ENCODE measurements around the gene MAN2A1. TPM values are rescaled to one million over a fixed set of nuclear protein-coding genes. Genes with fewer than 3 reads are reported as not detected.

Gene MAN2A1
- total and polyA plus RNA-seq, 2 experiments from 2014 or later = 32.5 to 129 TPM

DNA sequence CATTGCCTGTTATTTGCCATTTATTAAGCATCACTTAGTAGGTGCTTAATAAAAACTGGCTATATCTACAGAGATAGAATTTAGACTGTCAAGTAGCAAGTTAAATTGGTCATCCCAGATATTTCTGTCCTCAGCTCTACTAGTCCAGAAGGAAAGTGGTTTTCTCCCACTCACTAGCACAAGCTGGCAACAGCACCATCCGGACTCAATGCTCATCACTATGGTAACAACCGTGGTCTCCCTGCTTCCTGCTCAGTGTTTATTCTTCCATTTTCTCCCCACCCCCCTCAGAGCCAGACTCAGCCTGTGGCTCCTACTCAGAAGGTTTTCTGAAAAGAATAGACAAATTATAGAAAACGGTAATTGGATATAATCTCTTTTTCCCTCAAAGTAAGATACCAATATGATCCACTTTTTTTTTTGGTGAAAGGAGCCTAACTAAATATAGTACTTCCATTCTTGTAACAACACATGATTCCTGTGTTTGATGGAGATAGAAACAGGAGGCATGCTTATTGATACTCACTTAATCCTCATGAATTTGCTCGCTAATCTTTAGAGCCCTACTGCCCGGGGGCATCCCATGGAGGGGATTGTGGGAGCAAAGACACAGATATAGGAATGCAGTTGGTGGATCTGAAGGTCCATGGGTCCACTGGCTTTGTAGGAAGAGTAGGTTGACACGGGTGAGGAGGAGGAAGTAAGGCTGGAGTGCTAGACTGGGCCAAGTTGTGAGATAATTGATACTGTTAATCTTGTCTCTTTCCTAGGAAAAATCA lies 191.4 kb downstream of the MAN2A1 start:
- Histone ChIP-seq H3K9me2 (ENCODE audit: insufficient read depth) (no peaks in the 10 kb centered on the region), H3K79me2 (replicated peaks; ENCODE audit: insufficient read depth) (no peaks in the 10 kb centered on the region), H3K27me3 (ENCODE audit: insufficient read depth) (no peaks in the 10 kb centered on the region), H3K4me3 (no peak overlapping the region), H3K4me1 (ENCODE audit: insufficient read depth) (no peaks in the 10 kb centered on the region), H3K36me3 (ENCODE audit: insufficient read depth) (no peaks in the 10 kb centered on the region), H3F3A (replicated peaks; ENCODE audit: low read depth) (no peaks in the 10 kb centered on the region), H2AFZ (no peak overlapping the region), H3K27ac (ENCODE audit: low read depth) (no peak overlapping the region), H3K4me2 (no peak overlapping the region), H4K20me1 (replicated peaks; ENCODE audit: insufficient read depth) (no peaks in the 10 kb centered on the region)
- H3K27ac Mint-ChIP-seq = no peak overlapping the region
- no peaks in the 10 kb centered on the region for H3K9me3 Mint-ChIP-seq
- H3K4me3 Mint-ChIP-seq = no peak overlapping the region
- ATAC-seq (no peak), DNase-seq (ENCODE audit: low spot score) (no peak)
- H3K4me1 Mint-ChIP-seq = no peaks in the 10 kb centered on the region; the same call in 2 of the 3 replicates
- TF ChIP-seq POLR2AphosphoS5 (IDR thresholded peaks at IDR 0.05; ENCODE audit: low read depth) = no peak
- TF ChIP-seq EZH2phosphoT487 (IDR thresholded peaks at IDR 0.05; ENCODE audit: unreplicated experiment) = no peak
- no peak for TF ChIP-seq STAT1 (IDR thresholded peaks at IDR 0.05; ENCODE audit: unreplicated experiment)
- TF ChIP-seq ZNF114 (CRISPR knock-in tag; IDR thresholded peaks at IDR 0.05) = no peak
- TF ChIP-seq, protein P1, sequence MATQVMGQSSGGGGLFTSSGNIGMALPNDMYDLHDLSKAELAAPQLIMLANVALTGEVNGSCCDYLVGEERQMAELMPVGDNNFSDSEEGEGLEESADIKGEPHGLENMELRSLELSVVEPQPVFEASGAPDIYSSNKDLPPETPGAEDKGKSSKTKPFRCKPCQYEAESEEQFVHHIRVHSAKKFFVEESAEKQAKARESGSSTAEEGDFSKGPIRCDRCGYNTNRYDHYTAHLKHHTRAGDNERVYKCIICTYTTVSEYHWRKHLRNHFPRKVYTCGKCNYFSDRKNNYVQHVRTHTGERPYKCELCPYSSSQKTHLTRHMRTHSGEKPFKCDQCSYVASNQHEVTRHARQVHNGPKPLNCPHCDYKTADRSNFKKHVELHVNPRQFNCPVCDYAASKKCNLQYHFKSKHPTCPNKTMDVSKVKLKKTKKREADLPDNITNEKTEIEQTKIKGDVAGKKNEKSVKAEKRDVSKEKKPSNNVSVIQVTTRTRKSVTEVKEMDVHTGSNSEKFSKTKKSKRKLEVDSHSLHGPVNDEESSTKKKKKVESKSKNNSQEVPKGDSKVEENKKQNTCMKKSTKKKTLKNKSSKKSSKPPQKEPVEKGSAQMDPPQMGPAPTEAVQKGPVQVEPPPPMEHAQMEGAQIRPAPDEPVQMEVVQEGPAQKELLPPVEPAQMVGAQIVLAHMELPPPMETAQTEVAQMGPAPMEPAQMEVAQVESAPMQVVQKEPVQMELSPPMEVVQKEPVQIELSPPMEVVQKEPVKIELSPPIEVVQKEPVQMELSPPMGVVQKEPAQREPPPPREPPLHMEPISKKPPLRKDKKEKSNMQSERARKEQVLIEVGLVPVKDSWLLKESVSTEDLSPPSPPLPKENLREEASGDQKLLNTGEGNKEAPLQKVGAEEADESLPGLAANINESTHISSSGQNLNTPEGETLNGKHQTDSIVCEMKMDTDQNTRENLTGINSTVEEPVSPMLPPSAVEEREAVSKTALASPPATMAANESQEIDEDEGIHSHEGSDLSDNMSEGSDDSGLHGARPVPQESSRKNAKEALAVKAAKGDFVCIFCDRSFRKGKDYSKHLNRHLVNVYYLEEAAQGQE (IDR thresholded peaks at IDR 0.05; ENCODE audit: unreplicated experiment) = no peak
- TF ChIP-seq, protein P2, sequence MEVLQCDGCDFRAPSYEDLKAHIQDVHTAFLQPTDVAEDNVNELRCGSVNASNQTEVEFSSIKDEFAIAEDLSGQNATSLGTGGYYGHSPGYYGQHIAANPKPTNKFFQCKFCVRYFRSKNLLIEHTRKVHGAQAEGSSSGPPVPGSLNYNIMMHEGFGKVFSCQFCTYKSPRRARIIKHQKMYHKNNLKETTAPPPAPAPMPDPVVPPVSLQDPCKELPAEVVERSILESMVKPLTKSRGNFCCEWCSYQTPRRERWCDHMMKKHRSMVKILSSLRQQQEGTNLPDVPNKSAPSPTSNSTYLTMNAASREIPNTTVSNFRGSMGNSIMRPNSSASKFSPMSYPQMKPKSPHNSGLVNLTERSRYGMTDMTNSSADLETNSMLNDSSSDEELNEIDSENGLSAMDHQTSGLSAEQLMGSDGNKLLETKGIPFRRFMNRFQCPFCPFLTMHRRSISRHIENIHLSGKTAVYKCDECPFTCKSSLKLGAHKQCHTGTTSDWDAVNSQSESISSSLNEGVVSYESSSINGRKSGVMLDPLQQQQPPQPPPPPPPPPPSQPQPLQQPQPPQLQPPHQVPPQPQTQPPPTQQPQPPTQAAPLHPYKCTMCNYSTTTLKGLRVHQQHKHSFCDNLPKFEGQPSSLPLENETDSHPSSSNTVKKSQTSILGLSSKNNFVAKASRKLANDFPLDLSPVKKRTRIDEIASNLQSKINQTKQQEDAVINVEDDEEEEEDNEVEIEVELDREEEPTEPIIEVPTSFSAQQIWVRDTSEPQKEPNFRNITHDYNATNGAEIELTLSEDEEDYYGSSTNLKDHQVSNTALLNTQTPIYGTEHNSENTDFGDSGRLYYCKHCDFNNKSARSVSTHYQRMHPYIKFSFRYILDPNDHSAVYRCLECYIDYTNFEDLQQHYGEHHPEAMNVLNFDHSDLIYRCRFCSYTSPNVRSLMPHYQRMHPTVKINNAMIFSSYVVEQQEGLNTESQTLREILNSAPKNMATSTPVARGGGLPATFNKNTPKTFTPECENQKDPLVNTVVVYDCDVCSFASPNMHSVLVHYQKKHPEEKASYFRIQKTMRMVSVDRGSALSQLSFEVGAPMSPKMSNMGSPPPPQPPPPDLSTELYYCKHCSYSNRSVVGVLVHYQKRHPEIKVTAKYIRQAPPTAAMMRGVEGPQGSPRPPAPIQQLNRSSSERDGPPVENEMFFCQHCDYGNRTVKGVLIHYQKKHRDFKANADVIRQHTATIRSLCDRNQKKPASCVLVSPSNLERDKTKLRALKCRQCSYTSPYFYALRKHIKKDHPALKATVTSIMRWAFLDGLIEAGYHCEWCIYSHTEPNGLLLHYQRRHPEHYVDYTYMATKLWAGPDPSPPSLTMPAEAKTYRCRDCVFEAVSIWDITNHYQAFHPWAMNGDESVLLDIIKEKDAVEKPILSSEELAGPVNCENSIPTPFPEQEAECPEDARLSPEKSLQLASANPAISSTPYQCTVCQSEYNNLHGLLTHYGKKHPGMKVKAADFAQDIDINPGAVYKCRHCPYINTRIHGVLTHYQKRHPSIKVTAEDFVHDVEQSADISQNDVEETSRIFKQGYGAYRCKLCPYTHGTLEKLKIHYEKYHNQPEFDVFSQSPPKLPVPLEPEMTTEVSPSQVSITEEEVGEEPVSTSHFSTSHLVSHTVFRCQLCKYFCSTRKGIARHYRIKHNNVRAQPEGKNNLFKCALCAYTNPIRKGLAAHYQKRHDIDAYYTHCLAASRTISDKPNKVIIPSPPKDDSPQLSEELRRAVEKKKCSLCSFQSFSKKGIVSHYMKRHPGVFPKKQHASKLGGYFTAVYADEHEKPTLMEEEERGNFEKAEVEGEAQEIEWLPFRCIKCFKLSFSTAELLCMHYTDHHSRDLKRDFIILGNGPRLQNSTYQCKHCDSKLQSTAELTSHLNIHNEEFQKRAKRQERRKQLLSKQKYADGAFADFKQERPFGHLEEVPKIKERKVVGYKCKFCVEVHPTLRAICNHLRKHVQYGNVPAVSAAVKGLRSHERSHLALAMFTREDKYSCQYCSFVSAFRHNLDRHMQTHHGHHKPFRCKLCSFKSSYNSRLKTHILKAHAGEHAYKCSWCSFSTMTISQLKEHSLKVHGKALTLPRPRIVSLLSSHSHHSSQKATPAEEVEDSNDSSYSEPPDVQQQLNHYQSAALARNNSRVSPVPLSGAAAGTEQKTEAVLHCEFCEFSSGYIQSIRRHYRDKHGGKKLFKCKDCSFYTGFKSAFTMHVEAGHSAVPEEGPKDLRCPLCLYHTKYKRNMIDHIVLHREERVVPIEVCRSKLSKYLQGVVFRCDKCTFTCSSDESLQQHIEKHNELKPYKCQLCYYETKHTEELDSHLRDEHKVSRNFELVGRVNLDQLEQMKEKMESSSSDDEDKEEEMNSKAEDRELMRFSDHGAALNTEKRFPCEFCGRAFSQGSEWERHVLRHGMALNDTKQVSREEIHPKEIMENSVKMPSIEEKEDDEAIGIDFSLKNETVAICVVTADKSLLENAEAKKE (CRISPR knock-in tag; IDR thresholded peaks at IDR 0.05) = no peak
- TF ChIP-seq, protein P3, sequence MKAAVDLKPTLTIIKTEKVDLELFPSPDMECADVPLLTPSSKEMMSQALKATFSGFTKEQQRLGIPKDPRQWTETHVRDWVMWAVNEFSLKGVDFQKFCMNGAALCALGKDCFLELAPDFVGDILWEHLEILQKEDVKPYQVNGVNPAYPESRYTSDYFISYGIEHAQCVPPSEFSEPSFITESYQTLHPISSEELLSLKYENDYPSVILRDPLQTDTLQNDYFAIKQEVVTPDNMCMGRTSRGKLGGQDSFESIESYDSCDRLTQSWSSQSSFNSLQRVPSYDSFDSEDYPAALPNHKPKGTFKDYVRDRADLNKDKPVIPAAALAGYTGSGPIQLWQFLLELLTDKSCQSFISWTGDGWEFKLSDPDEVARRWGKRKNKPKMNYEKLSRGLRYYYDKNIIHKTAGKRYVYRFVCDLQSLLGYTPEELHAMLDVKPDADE (IDR thresholded peaks at IDR 0.05) = no peak
- TF ChIP-seq JUNB (IDR thresholded peaks at IDR 0.05; ENCODE audit: unreplicated experiment) = no peak
- no peak for TF ChIP-seq NANOG (IDR thresholded peaks at IDR 0.05; ENCODE audit: borderline replicate concordance)
- no peak for TF ChIP-seq CREB1 (CRISPR knock-in tag; IDR thresholded peaks at IDR 0.05; ENCODE audit: low read depth)
- TF ChIP-seq EZH2 (IDR thresholded peaks at IDR 0.05; ENCODE audit: low read depth, unreplicated experiment) = no peak
- TF ChIP-seq ZNF331 (CRISPR knock-in tag; IDR thresholded peaks at IDR 0.05; ENCODE audit: low read depth) = no peak
- TF ChIP-seq, protein P4, sequence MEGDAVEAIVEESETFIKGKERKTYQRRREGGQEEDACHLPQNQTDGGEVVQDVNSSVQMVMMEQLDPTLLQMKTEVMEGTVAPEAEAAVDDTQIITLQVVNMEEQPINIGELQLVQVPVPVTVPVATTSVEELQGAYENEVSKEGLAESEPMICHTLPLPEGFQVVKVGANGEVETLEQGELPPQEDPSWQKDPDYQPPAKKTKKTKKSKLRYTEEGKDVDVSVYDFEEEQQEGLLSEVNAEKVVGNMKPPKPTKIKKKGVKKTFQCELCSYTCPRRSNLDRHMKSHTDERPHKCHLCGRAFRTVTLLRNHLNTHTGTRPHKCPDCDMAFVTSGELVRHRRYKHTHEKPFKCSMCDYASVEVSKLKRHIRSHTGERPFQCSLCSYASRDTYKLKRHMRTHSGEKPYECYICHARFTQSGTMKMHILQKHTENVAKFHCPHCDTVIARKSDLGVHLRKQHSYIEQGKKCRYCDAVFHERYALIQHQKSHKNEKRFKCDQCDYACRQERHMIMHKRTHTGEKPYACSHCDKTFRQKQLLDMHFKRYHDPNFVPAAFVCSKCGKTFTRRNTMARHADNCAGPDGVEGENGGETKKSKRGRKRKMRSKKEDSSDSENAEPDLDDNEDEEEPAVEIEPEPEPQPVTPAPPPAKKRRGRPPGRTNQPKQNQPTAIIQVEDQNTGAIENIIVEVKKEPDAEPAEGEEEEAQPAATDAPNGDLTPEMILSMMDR (conservative IDR thresholded peaks at IDR 0.05; ENCODE audit: low read depth in 2 of 2) = no peak
- no peaks in the 10 kb centered on the region for H3K27me3 Mint-ChIP-seq (ENCODE audit: insufficient read depth, low read depth, poor library complexity)
- no peaks in the 10 kb centered on the region for H3K36me3 Mint-ChIP-seq (ENCODE audit: low read depth)
